IMR-90 (cell line): ENCODE results near the gene GLG1. TPM values are rescaled to one million over a fixed set of nuclear protein-coding genes. Genes with fewer than 3 reads are reported as not detected.

Source experiments
- ATAC-seq: fragments of 200-7000 bp; cut with Tn5 transposase; 2 replicates; pipeline ENCODE4 v1.9.1; 2020; ENCODE audit warnings: low read depth, mild to moderate bottlenecking, moderate library complexity
- BruUV-seq: library from RNA; stranded (reverse); fragments of 400-500 nt; replicated peaks from 2 replicates; lab custom pipeline; 2021; lab: Mats Ljungman, UMichigan
- CTCF ChIA-PET: fragments of 300-600 bp; formaldehyde crosslinking; extraction: SDS; loops from one replicate; lab custom pipeline; 2021; ENCODE audit warnings: antibody characterized with exemption; lab: Yijun Ruan, JAX
- POLR2A ChIA-PET: fragments of 300-600 bp; sonication (Branson Sonifier 250); formaldehyde crosslinking; loops from one replicate; lab custom pipeline; 2022; ENCODE audit warnings: antibody characterized with exemption; ENCODE audit not compliant: unreplicated experiment; lab: Charles Lee
- DNase-seq: peaks from one replicate; pipeline ENCODE4 v3.0.0; 2013
- H2AFZ ChIP-seq: replicated peaks from 2 replicates; pipeline ENCODE3; 2013; ENCODE audit warnings: low read length, mild to moderate bottlenecking; ENCODE audit not compliant: poor library complexity
- H2AK5ac ChIP-seq: 2 replicates; pipeline ENCODE4 v1.6.1; 2013; ENCODE audit warnings: low read depth, low read length, inconsistent platforms
- H2AK9ac ChIP-seq: replicated peaks from 2 replicates; pipeline ENCODE3; 2013; ENCODE audit warnings: mild to moderate bottlenecking, low read depth, low read length, moderate library complexity; ENCODE audit not compliant: poor library complexity
- H2BK120ac ChIP-seq: 2 replicates; pipeline ENCODE4 v1.6.1; 2013; ENCODE audit warnings: low read depth, low read length, inconsistent platforms
- H2BK15ac ChIP-seq: 3 replicates; pipeline ENCODE4 v1.6.1; 2013; ENCODE audit warnings: low read depth, low read length, inconsistent platforms
- H2BK20ac ChIP-seq: 2 replicates; pipeline ENCODE4 v1.6.1; 2013; ENCODE audit warnings: low read depth, mild to moderate bottlenecking, inconsistent platforms, low read length, moderate library complexity
- H2BK5ac ChIP-seq: 2 replicates; pipeline ENCODE4 v1.6.1; 2013; ENCODE audit warnings: mild to moderate bottlenecking, low read depth, low read length, inconsistent platforms; ENCODE audit not compliant: poor library complexity, severe bottlenecking
- H3K14ac ChIP-seq: replicated peaks from 2 replicates; pipeline ENCODE4 v1.6.1; 2013; ENCODE audit warnings: low read depth, low read length, inconsistent platforms
- H3K18ac ChIP-seq: 2 replicates; pipeline ENCODE4 v1.6.1; 2013; ENCODE audit warnings: low read depth, low read length, control low read depth
- H3K23ac ChIP-seq: 2 replicates; pipeline ENCODE4 v1.6.1; 2013; ENCODE audit warnings: low read depth, low read length, inconsistent platforms
- H3K27ac ChIP-seq: 2 replicates; pipeline ENCODE4 v1.5.1; 2013; ENCODE audit warnings: mild to moderate bottlenecking, control low read depth, low read length; ENCODE audit not compliant: insufficient read depth
- H3K27me3 ChIP-seq: 2 replicates; pipeline ENCODE4 v1.6.1; 2013; ENCODE audit warnings: low read length; ENCODE audit not compliant: control insufficient read depth, insufficient read depth
- H3K36me3 ChIP-seq: 2 replicates; pipeline ENCODE4 v1.6.1; 2013; ENCODE audit warnings: low read length, mixed read lengths; ENCODE audit not compliant: control insufficient read depth, insufficient read depth
- H3K4ac ChIP-seq: 2 replicates; pipeline ENCODE4 v1.6.1; 2013; ENCODE audit warnings: low read depth, low read length, inconsistent platforms
- H3K4me1 ChIP-seq: 2 replicates; pipeline ENCODE4 v1.6.1; 2013; ENCODE audit warnings: low read length, mixed read lengths; ENCODE audit not compliant: control insufficient read depth, insufficient read depth
- H3K4me2 ChIP-seq: 2 replicates; pipeline ENCODE4 v1.6.1; 2013; ENCODE audit warnings: low read depth, mild to moderate bottlenecking, control low read depth, low read length, moderate library complexity
- H3K4me3 ChIP-seq: 2 replicates; pipeline ENCODE4 v1.5.1; 2013; ENCODE audit warnings: low read depth, mild to moderate bottlenecking, control low read depth, low read length, moderate library complexity; ENCODE audit not compliant: insufficient read depth
- H3K56ac ChIP-seq: 2 replicates; pipeline ENCODE4 v1.6.1; 2013; ENCODE audit warnings: low read length, inconsistent platforms; ENCODE audit not compliant: insufficient read depth; ENCODE audit errors: extremely low read depth
- H3K79me1 ChIP-seq, 2 experiments: 2 replicates each; pipeline ENCODE4 v1.6.1; 2013; ENCODE audit warnings: low read length in 2 of 2, inconsistent platforms in 1 of 2, low read depth in 1 of 2
- H3K9ac ChIP-seq: 2 replicates; pipeline ENCODE4 v1.6.1; 2013; ENCODE audit warnings: low read depth, low read length, control low read depth
- H3K9me1 ChIP-seq: 2 replicates; pipeline ENCODE4 v1.6.1; 2013; ENCODE audit warnings: low read length, inconsistent platforms; ENCODE audit not compliant: insufficient read depth
- H3K9me3 ChIP-seq: 2 replicates; pipeline ENCODE4 v1.6.1; 2013; ENCODE audit warnings: low read length; ENCODE audit not compliant: control insufficient read depth, insufficient read depth
- H4K20me1 ChIP-seq: 2 replicates; pipeline ENCODE4 v1.6.1; 2013; ENCODE audit warnings: low read length, inconsistent platforms; ENCODE audit not compliant: insufficient read depth
- H4K5ac ChIP-seq: 2 replicates; pipeline ENCODE4 v1.6.1; 2013; ENCODE audit warnings: mild to moderate bottlenecking, low read depth, low read length, control low read depth
- H4K8ac ChIP-seq, 2 experiments: 2 replicates each; pipeline ENCODE4 v1.6.1; 2013; ENCODE audit warnings: low read depth in 2 of 2, low read length in 2 of 2, control low read depth in 1 of 2, inconsistent platforms in 1 of 2
- H4K91ac ChIP-seq: 2 replicates; pipeline ENCODE4 v1.6.1; 2013; ENCODE audit warnings: low read depth, low read length, inconsistent platforms; ENCODE audit not compliant: insufficient read depth
- CHD1 ChIP-seq: IDR thresholded peaks from 2 replicates; pipeline ENCODE4 v1.6.1; 2012; ENCODE audit warnings: low read depth, low read length, improper control_type of control experiment
- MAFK ChIP-seq: IDR thresholded peaks from 2 replicates; pipeline ENCODE4 v1.6.1; 2012; ENCODE audit warnings: low read depth, low read length, improper control_type of control experiment
- RCOR1 ChIP-seq: IDR thresholded peaks from 2 replicates; pipeline ENCODE4 v1.6.1; 2012; ENCODE audit warnings: mild to moderate bottlenecking, low read length, improper control_type of control experiment; ENCODE audit not compliant: insufficient replicate concordance
- WGBS, 2 experiments: methylation state at CpG; one replicate each; pipeline versions ENCODE4 v1.1.5 to v1.1.7; 2013; ENCODE audit warnings: missing lambda C conversion rate in 2 of 2; ENCODE audit not compliant: insufficient read length in 1 of 2; ENCODE audit errors: extremely low coverage in 2 of 2; 5-methylcytosine and 5-hydroxymethylcytosine counted together
- dilution Hi-C: fragments of 300-500 bp; cut with HindIII; formaldehyde crosslinking; loops from one replicate; pipeline ENCODE4 v1.14.3; 2018; ENCODE audit warnings: low sequenced_read_pairs; ENCODE audit not compliant: unreplicated experiment
- in situ Hi-C: fragments of 300-500 bp; cut with MboI; formaldehyde crosslinking; loops from 3 replicates; pipeline ENCODE4 v1.14.3; 2019; ENCODE audit warnings: low sequenced_read_pairs, inconsistent platforms, mixed read lengths
- intact Hi-C: fragments of 100-400 bp; cut with micrococcal nuclease; formaldehyde crosslinking; loops from 2 replicates; pipeline ENCODE4 v1.10.0; 2022
- polyA plus RNA-seq, 3 experiments: library from polyadenylated mRNA; depleted of rRNA; stranded (reverse); fragments of >200 nt; gene quantifications; 2 replicates each; pipeline ENCODE4 v1.2.3, GENCODE V29; 2012; ENCODE audit warnings: low replicate concordance in 1 of 3
- total RNA-seq: library from RNA; depleted of rRNA; stranded (reverse); fragments of >200 nt; gene quantifications from 2 replicates; pipeline ENCODE4 v1.2.3, GENCODE V29; 2012

The GLG1 gene
- total and polyA plus RNA-seq, 2 of the 4 experiments (the other 2 are of a cell fraction) = 91.0 to 107 TPM

GRCh38 chr16:74463888-74464287, 143.0 kb downstream of the GLG1 start:
- Histone ChIP-seq H4K8ac (no peak overlapping the region), H4K20me1 (no peaks in the 10 kb centered on the region), H3K4me2 (no peak overlapping the region), H2AK9ac (no peak overlapping the region), H2BK20ac (no peak overlapping the region), H3K9me1 (no peaks in the 10 kb centered on the region; the same call in 1 of the 2 replicates), H3K9ac (no peak overlapping the region), H3K27me3 (no peaks in the 10 kb centered on the region), H2BK15ac (no peak overlapping the region), H3K18ac (no peak overlapping the region), H4K91ac (no peak overlapping the region), H2AK5ac (no peak overlapping the region), H3K4ac (no peak overlapping the region), H3K14ac (no peak overlapping the region), H3K79me1 (peaks cover 0 to 9% of the 10 kb centered on the region in 2 experiments; a peak in 3 of 4 replicates), H4K5ac (no peak overlapping the region), H2AFZ (no peak overlapping the region), H2BK120ac (no peak overlapping the region), H3K9me3 (no peaks in the 10 kb centered on the region), H2BK5ac (no peak overlapping the region), H3K23ac (no peak overlapping the region; the same call in 1 of the 2 replicates), H3K4me3 (no peak overlapping the region), H3K27ac (no peak overlapping the region), H3K36me3 (peaks cover 57% of the 10 kb centered on the region), H3K56ac (no peak overlapping the region), H3K4me1 (no peaks in the 10 kb centered on the region)
- POLR2A ChIA-PET = no interaction called here
- TF ChIP-seq RCOR1 (no peak), MAFK (no peak), CHD1 (no peak)
- ATAC-seq = peak; percentile 32; the same call in 1 of the 2 replicates
- no TSS peak for BruUV-seq
- intact Hi-C loops (no loop called here), dilution Hi-C loops (no loop called here), in situ Hi-C loops (no loop called here)
- no CpG with 5 or more reads among the region's 2 CpGs for WGBS, 2 experiments
- CTCF ChIA-PET = no interaction called here
- no peak for DNase-seq
